GM23248 (cell line): ENCODE measurements around the gene EFNA2. TPM values are rescaled to one million over a fixed set of nuclear protein-coding genes. Genes with fewer than 3 reads are reported as not detected.

Experiments
- DNase-seq: peaks from one replicate; pipeline ENCODE4 v3.0.0-alpha.2; 2015
- H2AFZ ChIP-seq: fragments of 200-600 bp; sonication (generic); 2 replicates; pipeline ENCODE4 v1.6.1; 2016; ENCODE audit warnings: antibody characterized with exemption
- H3F3A ChIP-seq: fragments of 200-600 bp; sonication (generic); 2 replicates; pipeline ENCODE4 v1.6.1; 2016; ENCODE audit warnings: mild to moderate bottlenecking, antibody characterized with exemption, mixed run types; ENCODE audit not compliant: insufficient read depth
- H3K27ac ChIP-seq: fragments of 200-600 bp; sonication (generic); 2 replicates; pipeline ENCODE4 v1.5.1; 2016; ENCODE audit warnings: mild to moderate bottlenecking
- H3K27me3 ChIP-seq: fragments of 200-600 bp; sonication (generic); replicated peaks from 2 replicates; pipeline ENCODE4 v1.6.1; 2016; ENCODE audit warnings: mild to moderate bottlenecking; ENCODE audit not compliant: insufficient read depth
- H3K36me3 ChIP-seq: fragments of 200-600 bp; sonication (generic); 2 replicates; pipeline ENCODE4 v1.6.1; 2016; ENCODE audit warnings: low read depth, mild to moderate bottlenecking
- H3K4me1 ChIP-seq: fragments of 200-600 bp; sonication (generic); 2 replicates; pipeline ENCODE4 v1.6.1; 2016; ENCODE audit warnings: mild to moderate bottlenecking; ENCODE audit not compliant: insufficient read depth
- H3K4me2 ChIP-seq: fragments of 200-600 bp; sonication (generic); one replicate; pipeline ENCODE4 v1.6.1; 2016; ENCODE audit warnings: mild to moderate bottlenecking; ENCODE audit not compliant: unreplicated experiment
- H3K4me3 ChIP-seq: fragments of 200-600 bp; sonication (generic); 2 replicates; pipeline ENCODE4 v1.5.1; 2016; ENCODE audit warnings: mild to moderate bottlenecking
- H3K79me2 ChIP-seq: fragments of 200-600 bp; sonication (generic); 2 replicates; pipeline ENCODE4 v1.6.1; 2016; ENCODE audit warnings: mild to moderate bottlenecking; ENCODE audit not compliant: insufficient read depth
- H3K9ac ChIP-seq: fragments of 200-600 bp; sonication (generic); 2 replicates; pipeline ENCODE4 v1.6.1; 2016; ENCODE audit warnings: mild to moderate bottlenecking
- H3K9me2 ChIP-seq: fragments of 200-600 bp; sonication (generic); 2 replicates; pipeline ENCODE4 v1.6.1; 2016; ENCODE audit warnings: mixed run types, mild to moderate bottlenecking, moderate library complexity; ENCODE audit not compliant: insufficient read depth
- H3K9me3 ChIP-seq: fragments of 200-600 bp; sonication (generic); one replicate; pipeline ENCODE4 v1.6.1; 2017; ENCODE audit warnings: low read depth
- H4K20me1 ChIP-seq: fragments of 200-600 bp; sonication (generic); 2 replicates; pipeline ENCODE4 v1.6.0; 2016; ENCODE audit not compliant: insufficient read depth
- EZH2 ChIP-seq: fragments of 200-600 bp; sonication (generic); IDR thresholded peaks from 2 replicates; pipeline ENCODE4 v1.6.1; 2018; ENCODE audit warnings: antibody characterized with exemption, mild to moderate bottlenecking; ENCODE audit not compliant: insufficient read depth, poor library complexity, severe bottlenecking
- EZH2phosphoT487 ChIP-seq: fragments of 200-600 bp; sonication (generic); IDR thresholded peaks from 2 replicates; pipeline ENCODE4 v1.6.1; 2018; ENCODE audit warnings: antibody characterized with exemption, moderate library complexity, mild to moderate bottlenecking, low read depth; ENCODE audit not compliant: insufficient read depth
- WGBS, 2 experiments: methylation state at CpG; one replicate each; pipeline ENCODE4 v1.1.6; 2015 to 2017; ENCODE audit warnings: low lambda C conversion rate in 2 of 2, low coverage in 1 of 2; ENCODE audit errors: missing lambda C conversion rate in 2 of 2; 5-methylcytosine and 5-hydroxymethylcytosine counted together
- in situ Hi-C: fragments of 300-500 bp; cut with MboI; formaldehyde crosslinking; loops from 2 replicates; pipeline ENCODE4 v1.15.0; 2020
- polyA plus RNA-seq: library from polyadenylated mRNA; unstranded; fragments of >200 nt; fragmentation: Nextera tagmentation; extraction: Ambion mirVana; gene quantifications from 2 replicates; pipeline ENCODE4 v1.2.1, GENCODE V29; 2016
- total RNA-seq: library from RNA; depleted of rRNA; stranded (reverse); fragments of >200 nt; shearing (Covaris generic); gene quantifications from 2 replicates; pipeline ENCODE4 v1.2.3, GENCODE V29; 2014

The EFNA2 gene
- total and polyA plus RNA-seq, 2 experiments from 2014 or later: not detected

- 64 to 75% methylated on average over 23 to 29 of the region's 29 CpGs for WGBS, 2 experiments
- DNase-seq: no peak
- H3K9me2 ChIP-seq: no peaks in the 10 kb centered on the region
- H3K36me3 ChIP-seq: no peaks in the 10 kb centered on the region
- H3K27ac ChIP-seq: no peak overlapping the region
- H3K4me3 ChIP-seq: no peak overlapping the region
- no peak for TF ChIP-seq EZH2
- no peak for TF ChIP-seq EZH2phosphoT487
- in situ Hi-C loops: no loop called here
- H3K9me3 ChIP-seq: no peaks in the 10 kb centered on the region
- H3K4me2 ChIP-seq: no peak overlapping the region
- no peak overlapping the region for H2AFZ ChIP-seq
- 0 out of 2 replicates have a peak, but pooled peaks cover 5% of the 10 kb centered on the region for H3F3A ChIP-seq
- H3K4me1 ChIP-seq: no peaks in the 10 kb centered on the region
- no peaks in the 10 kb centered on the region for H4K20me1 ChIP-seq
- H3K9ac ChIP-seq: no peak overlapping the region
- H3K27me3 ChIP-seq: peaks cover 38% of the 10 kb centered on the region
- H3K79me2 ChIP-seq: no peaks in the 10 kb centered on the region
Measured at GRCh38 chr19:1283207-1283916, 2.3 kb upstream of the EFNA2 start.

GRCh38 chr19:1283917-1284292 lies 1.8 kb upstream of the EFNA2 start:
- Histone ChIP-seq H3K9ac (no peak overlapping the region), H3K9me2 (no peaks in the 10 kb centered on the region), H3K27me3 (peaks cover 38% of the 10 kb centered on the region), H3K9me3 (no peaks in the 10 kb centered on the region), H3K36me3 (no peaks in the 10 kb centered on the region), H3K4me3 (no peak overlapping the region), H3K27ac (no peak overlapping the region), H3K79me2 (no peaks in the 10 kb centered on the region), H4K20me1 (no peaks in the 10 kb centered on the region), H3K4me2 (no peak overlapping the region), H2AFZ (no peak overlapping the region), H3K4me1 (no peaks in the 10 kb centered on the region), H3F3A (0 out of 2 replicates have a peak, but pooled peaks cover 5% of the 10 kb centered on the region)
- 63 to 75% methylated on average over 7 to 12 of the region's 12 CpGs for WGBS, 2 experiments
- no peak for TF ChIP-seq EZH2phosphoT487
- no peak for TF ChIP-seq EZH2
- in situ Hi-C loops: no loop called here
- DNase-seq: no peak

GRCh38 chr19:1284293-1284978 lies 1.2 kb upstream of the EFNA2 start:
- 61 to 67% methylated on average over 20 of the region's 20 CpGs for WGBS, 2 experiments
- in situ Hi-C loops: no loop called here
- no peaks in the 10 kb centered on the region for H3K4me1 ChIP-seq
- no peak overlapping the region for H3K27ac ChIP-seq
- H3K4me3 ChIP-seq: no peak overlapping the region
- H3K79me2 ChIP-seq: no peaks in the 10 kb centered on the region
- no peak overlapping the region for H3K9ac ChIP-seq
- H4K20me1 ChIP-seq: no peaks in the 10 kb centered on the region
- no peak overlapping the region for H2AFZ ChIP-seq
- H3K4me2 ChIP-seq: no peak overlapping the region
- no peaks in the 10 kb centered on the region for H3K9me3 ChIP-seq
- DNase-seq: no peak
- 0 out of 2 replicates have a peak, but pooled peaks cover 5% of the 10 kb centered on the region for H3F3A ChIP-seq
- H3K27me3 ChIP-seq: peaks cover 38% of the 10 kb centered on the region
- TF ChIP-seq EZH2phosphoT487: no peak
- TF ChIP-seq EZH2: no peak
- no peaks in the 10 kb centered on the region for H3K36me3 ChIP-seq
- no peaks in the 10 kb centered on the region for H3K9me2 ChIP-seq

- no peak overlapping the region for H3K27ac ChIP-seq
- H3F3A ChIP-seq: 0 out of 2 replicates have a peak, but pooled peaks cover 1% of the 10 kb centered on the region
- TF ChIP-seq EZH2 (peak; percentile 87), EZH2phosphoT487 (no peak)
- 12 to 21% methylated on average over 30 to 51 of the region's 51 CpGs for WGBS, 2 experiments
- DNase-seq: no peak
- no peak overlapping the region for H3K9ac ChIP-seq
- H3K27me3 ChIP-seq: peaks cover 38% of the 10 kb centered on the region
- H3K36me3 ChIP-seq: no peaks in the 10 kb centered on the region
- H2AFZ ChIP-seq: no peak overlapping the region
- H3K9me3 ChIP-seq: no peaks in the 10 kb centered on the region
- H3K4me2 ChIP-seq: no peak overlapping the region
- H3K79me2 ChIP-seq: no peaks in the 10 kb centered on the region
- H4K20me1 ChIP-seq: no peaks in the 10 kb centered on the region
- H3K4me1 ChIP-seq: no peaks in the 10 kb centered on the region
- in situ Hi-C loops: no loop called here
- H3K9me2 ChIP-seq: no peaks in the 10 kb centered on the region
- no peak overlapping the region for H3K4me3 ChIP-seq
Measured at GRCh38 chr19:1284979-1285736, 515 bp upstream of the EFNA2 start.
